C4-2B (cell line): Measurements from ENCODE around the gene ENOX2.
A peak's percentile ranks its signal among the peaks of the same experiment; 100 is the strongest.
"Not testable (repeated sequence)": the region's sequence is repeated elsewhere in the genome, so short reads cannot be mapped to it uniquely, and the experiment has no call there.

ENCODE experiments used
- H3K27ac ChIP-seq: fragments of 450-650 bp; 2 replicates; pipeline ENCODE4 v1.5.1; 2017
- ZFX ChIP-seq: fragments of 450-650 bp; IDR thresholded peaks from 2 replicates; pipeline ENCODE4 v1.6.1; 2017
- TF ChIP-seq, protein P1 (sequence below): fragments of 450-650 bp; conservative IDR thresholded peaks from 2 replicates; pipeline ENCODE4 v1.5.1; 2017; ENCODE audit warnings: mild to moderate bottlenecking

The ENOX2 gene

DNA sequence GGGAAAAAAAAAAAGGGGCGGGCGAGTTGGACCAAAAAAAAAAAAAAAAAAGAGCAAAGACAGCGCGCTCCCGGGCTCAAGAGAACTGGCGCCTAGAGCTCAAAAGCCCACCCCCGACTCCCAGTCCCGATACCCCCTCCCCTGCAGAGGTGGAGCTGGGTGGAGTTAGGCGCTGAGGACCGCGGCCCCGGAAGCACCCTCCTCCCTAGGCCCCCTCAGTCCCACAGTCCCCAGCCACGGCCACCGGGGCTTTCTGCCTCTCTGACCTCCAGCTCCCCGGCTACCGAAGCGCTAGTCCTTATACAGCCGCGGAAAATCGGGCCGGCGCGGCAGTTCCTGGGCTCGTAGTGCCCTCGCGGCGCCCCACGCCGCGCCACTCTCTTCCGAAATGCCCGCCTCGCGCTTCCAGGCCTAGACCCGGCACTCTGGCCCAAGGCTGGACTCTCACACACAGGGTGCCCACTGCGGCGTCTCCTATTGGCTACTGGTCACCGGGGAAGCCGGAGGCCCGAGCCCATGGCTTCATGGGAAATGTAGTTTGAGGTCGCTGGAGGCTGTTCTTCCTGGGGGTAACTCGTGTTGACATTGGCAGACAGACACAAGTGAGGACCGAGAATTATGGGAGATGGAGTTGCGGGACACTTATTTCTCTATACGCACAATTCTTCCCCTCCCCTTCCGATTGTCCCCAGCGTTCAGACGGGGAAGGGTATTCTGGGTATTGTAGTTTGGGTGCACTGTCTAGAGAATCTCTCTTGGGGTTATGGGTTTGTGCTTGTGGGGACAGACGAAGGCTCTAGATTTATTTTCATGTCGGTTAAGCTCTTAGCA lies at the start of gene ENOX2:
TSS of gene ENOX2 (minus strand) at position 427 of the 831 bp plus-strand sequence. CDS start 199,993 bp downstream, outside the sequence.
- peak within 1 kb of the TSS; percentile 77 for H3K27ac ChIP-seq
- TF ChIP-seq ZFX: peak; percentile 88
- TF ChIP-seq, protein P1, sequence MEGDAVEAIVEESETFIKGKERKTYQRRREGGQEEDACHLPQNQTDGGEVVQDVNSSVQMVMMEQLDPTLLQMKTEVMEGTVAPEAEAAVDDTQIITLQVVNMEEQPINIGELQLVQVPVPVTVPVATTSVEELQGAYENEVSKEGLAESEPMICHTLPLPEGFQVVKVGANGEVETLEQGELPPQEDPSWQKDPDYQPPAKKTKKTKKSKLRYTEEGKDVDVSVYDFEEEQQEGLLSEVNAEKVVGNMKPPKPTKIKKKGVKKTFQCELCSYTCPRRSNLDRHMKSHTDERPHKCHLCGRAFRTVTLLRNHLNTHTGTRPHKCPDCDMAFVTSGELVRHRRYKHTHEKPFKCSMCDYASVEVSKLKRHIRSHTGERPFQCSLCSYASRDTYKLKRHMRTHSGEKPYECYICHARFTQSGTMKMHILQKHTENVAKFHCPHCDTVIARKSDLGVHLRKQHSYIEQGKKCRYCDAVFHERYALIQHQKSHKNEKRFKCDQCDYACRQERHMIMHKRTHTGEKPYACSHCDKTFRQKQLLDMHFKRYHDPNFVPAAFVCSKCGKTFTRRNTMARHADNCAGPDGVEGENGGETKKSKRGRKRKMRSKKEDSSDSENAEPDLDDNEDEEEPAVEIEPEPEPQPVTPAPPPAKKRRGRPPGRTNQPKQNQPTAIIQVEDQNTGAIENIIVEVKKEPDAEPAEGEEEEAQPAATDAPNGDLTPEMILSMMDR: no peak

DNA sequence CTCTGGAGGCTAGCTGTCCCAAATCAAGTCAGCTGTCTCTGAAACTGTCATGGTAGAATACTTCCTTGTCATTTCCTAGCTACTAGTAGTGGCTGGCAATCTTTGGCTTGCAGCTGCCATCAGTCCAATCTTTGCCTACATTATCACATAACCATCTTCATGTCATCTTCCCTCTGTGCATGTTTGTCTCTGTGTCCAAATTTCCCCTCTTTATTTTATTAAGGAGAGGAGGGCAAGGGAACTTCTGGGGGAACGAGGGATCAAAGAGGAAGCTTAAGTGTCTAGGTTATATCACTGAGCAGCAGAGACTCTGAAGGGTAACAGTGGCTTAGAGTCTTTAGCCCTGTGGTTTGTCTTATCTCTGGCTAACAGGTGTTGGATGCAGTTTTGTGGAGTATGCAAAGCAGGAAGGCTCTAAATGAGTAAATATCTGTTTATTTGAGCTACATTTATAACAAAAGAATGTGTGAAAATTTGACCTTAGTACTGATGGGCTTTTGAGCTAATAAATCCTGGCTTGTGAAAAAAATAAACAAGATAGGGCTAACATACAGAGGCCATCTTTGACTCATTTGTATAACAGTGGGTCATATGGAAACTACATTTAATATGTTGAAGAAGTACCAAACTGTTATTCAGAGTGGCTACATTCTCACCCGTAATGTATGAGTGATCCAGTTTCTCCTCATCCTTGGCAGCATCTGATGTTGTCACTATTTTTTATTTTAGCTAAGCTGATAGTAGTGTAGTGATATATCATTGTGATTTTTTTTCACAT lies 49.4 kb upstream of the ENOX2 start:
- no peak overlapping the region for H3K27ac ChIP-seq
- no peak for TF ChIP-seq ZFX
- TF ChIP-seq, protein P1: no peak

- H3K27ac ChIP-seq: no peak overlapping the region
- no peak for TF ChIP-seq ZFX
- TF ChIP-seq, protein P1: no peak
Observed at GRCh38 chrX:130944230-130944629, 41.2 kb upstream of the ENOX2 start.

- TF ChIP-seq, protein P1: no peak
- no peak for TF ChIP-seq ZFX
Observed at GRCh38 chrX:130937101-130937500, 34.1 kb upstream of the ENOX2 start.

DNA sequence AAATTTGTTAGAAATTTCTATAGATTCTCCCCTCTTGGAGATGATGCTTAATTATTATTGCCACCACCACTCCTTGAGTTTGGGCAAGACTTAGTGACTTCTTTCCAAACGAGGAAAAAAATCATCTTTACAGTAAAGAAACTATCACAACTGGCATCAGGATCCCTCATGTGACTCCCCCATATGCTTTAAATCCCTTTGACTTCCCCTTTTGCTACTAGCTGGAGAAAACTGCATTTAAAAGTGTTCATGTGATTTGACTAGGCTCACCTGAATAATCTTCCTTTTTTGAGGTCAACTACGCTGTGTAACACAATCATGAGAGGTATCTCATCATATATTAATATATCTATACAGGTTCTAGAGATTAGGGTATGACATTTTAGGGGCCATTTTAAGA lies 30.3 kb upstream of the ENOX2 start:
- H3K27ac ChIP-seq: no peak overlapping the region
- no peak for TF ChIP-seq ZFX
- TF ChIP-seq, protein P1: no peak

More at GRCh38 chrX:130937101-130937500, 34.1 kb upstream of the ENOX2 start:
- no peak overlapping the region for H3K27ac ChIP-seq

DNA sequence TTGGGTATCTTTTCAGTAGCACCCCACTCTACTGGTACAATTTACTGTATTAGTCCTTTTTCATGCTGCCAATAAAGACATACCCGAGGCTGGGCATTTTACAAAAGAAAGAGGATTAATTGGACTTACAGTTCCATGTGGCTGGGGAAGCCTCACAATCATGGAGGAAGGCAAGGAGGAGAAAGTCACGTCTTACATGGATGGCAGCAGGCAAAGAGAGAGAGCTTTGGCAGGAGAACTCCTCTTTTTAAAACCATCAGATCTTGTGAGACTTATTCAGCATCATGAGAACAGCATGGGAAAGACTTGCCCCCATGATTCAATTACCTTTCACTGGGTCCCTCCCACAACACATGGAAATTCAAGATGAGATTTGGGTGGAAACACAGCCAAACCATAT lies 17.4 kb upstream of the ENOX2 start:
- H3K27ac ChIP-seq: not testable (repeated sequence)

- H3K27ac ChIP-seq: not testable (repeated sequence)
Observed at GRCh38 chrX:130919676-130920075, 16.7 kb upstream of the ENOX2 start.

DNA sequence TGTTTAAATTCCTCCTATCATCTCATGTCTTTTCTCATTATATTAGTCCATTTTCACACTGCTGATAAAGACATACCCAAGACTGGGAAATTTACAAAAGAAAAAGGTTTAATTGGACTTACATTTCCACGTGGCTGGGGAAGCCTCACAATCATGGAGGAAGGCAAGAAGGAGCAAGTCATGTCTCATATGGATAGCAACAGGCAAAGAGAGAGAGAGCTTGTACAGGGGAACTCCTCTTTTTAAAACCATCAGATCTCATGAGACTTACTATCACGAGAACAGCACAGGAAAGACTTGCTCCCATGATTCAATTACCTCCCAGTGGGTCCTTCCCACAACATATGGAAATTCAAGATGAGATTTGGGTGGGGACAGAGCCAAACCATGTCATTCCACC lies 15.5 kb upstream of the ENOX2 start:
- not testable (repeated sequence) for H3K27ac ChIP-seq
